ENCODE results near the gene AKR1D1.

GRCh38 chr7:138095972-138096935 is 20.0 kb downstream of the AKR1D1 start:
- TF ChIP-seq CTCF (IDR thresholded peaks at IDR 0.05; ENCODE audit: extremely low read depth in 1 of 2, insufficient read depth in 1 of 2, low read depth in 1 of 2, low read length in 2 of 2): no peak
- no peak for TF ChIP-seq POLR2A (IDR thresholded peaks at IDR 0.05; ENCODE audit: low read depth, low read length)
- no peak for TF ChIP-seq MAX (IDR thresholded peaks at IDR 0.05; ENCODE audit: insufficient read depth, insufficient read length)
- no peak for TF ChIP-seq EZH2 (IDR thresholded peaks at IDR 0.05; ENCODE audit: borderline replicate concordance, low read depth, low read length, severe bottlenecking)
- no peak for TF ChIP-seq POLR2AphosphoS5 (IDR thresholded peaks at IDR 0.05; ENCODE audit: insufficient read depth, low read depth, low read length)
- TF ChIP-seq JUN (IDR thresholded peaks at IDR 0.05; ENCODE audit: borderline replicate concordance, insufficient read depth, insufficient read length, low read depth): no peak
- TF ChIP-seq MYC (IDR thresholded peaks at IDR 0.05; ENCODE audit: low read depth, low read length): no peak
- no peak for TF ChIP-seq FOS (IDR thresholded peaks at IDR 0.05; ENCODE audit: borderline replicate concordance, insufficient read depth, low read length)
